ENCODE measurements around the gene NLRP5.

GRCh38 chr19:56091751-56092546 is 105.4 kb downstream of the NLRP5 start:
- TF ChIP-seq, protein P1, sequence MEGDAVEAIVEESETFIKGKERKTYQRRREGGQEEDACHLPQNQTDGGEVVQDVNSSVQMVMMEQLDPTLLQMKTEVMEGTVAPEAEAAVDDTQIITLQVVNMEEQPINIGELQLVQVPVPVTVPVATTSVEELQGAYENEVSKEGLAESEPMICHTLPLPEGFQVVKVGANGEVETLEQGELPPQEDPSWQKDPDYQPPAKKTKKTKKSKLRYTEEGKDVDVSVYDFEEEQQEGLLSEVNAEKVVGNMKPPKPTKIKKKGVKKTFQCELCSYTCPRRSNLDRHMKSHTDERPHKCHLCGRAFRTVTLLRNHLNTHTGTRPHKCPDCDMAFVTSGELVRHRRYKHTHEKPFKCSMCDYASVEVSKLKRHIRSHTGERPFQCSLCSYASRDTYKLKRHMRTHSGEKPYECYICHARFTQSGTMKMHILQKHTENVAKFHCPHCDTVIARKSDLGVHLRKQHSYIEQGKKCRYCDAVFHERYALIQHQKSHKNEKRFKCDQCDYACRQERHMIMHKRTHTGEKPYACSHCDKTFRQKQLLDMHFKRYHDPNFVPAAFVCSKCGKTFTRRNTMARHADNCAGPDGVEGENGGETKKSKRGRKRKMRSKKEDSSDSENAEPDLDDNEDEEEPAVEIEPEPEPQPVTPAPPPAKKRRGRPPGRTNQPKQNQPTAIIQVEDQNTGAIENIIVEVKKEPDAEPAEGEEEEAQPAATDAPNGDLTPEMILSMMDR (IDR thresholded peaks at IDR 0.05) = no peak
- TF ChIP-seq EP300 (IDR thresholded peaks at IDR 0.05) = no peak
